Activated CD8-positive, alpha-beta T cell treated with anti-CD3 and anti-CD28 coated beads for 36 hours (primary cell): ENCODE measurements around the gene ZFHX3. TPM values are rescaled to one million over a fixed set of nuclear protein-coding genes. Genes with fewer than 3 reads are reported as not detected.

Experiments used
- ATAC-seq: fragments of 200-7000 bp; cut with Tn5 transposase; one replicate; pipeline ENCODE4 v1.10.0; 2021; ENCODE audit warnings: mild to moderate bottlenecking, moderate library complexity
- CTCF ChIA-PET: fragments of 350-600 bp; sonication (Branson Sonifier 250); formaldehyde crosslinking; loops from one replicate; lab custom pipeline; 2021; ENCODE audit warnings: antibody characterized with exemption; lab: Charles Lee
- POLR2A ChIA-PET: fragments of 350-600 bp; sonication (Branson Sonifier 250); formaldehyde crosslinking; loops from one replicate; lab custom pipeline; 2021; ENCODE audit warnings: antibody characterized with exemption; lab: Charles Lee
- DNase-seq: peaks from one replicate; pipeline ENCODE4 v3.0.0-alpha.2; 2020
- H3K27ac Mint-ChIP-seq: one replicate; pipeline ENCODE4 v1.8.0; 2021; ENCODE audit warnings: mild to moderate bottlenecking, mixed read lengths
- H3K27me3 Mint-ChIP-seq: one replicate; pipeline ENCODE4 v1.8.0; 2021; ENCODE audit warnings: mixed read lengths
- H3K36me3 Mint-ChIP-seq: one replicate; pipeline ENCODE4 v1.8.0; 2021; ENCODE audit warnings: low read depth, mixed read lengths
- H3K4me1 Mint-ChIP-seq: one replicate; pipeline ENCODE4 v1.8.0; 2021; ENCODE audit warnings: low read depth, mixed read lengths
- H3K4me3 Mint-ChIP-seq: one replicate; pipeline ENCODE4 v1.8.0; 2021; ENCODE audit warnings: mild to moderate bottlenecking, moderate library complexity, mixed read lengths
- H3K9me3 Mint-ChIP-seq: one replicate; pipeline ENCODE4 v1.8.0; 2021; ENCODE audit warnings: mixed read lengths
- intact Hi-C: fragments of 100-400 bp; cut with micrococcal nuclease; formaldehyde crosslinking; loops from one replicate; pipeline ENCODE4 v1.10.0; 2022
- total RNA-seq, 2 experiments: library from RNA; stranded (reverse); gene quantifications; one replicate each; pipeline ENCODE4 v1.2.3, GENCODE V29; 2021
- TF ChIP-seq, protein P1 (sequence below): fragments of 200-600 bp; IDR thresholded peaks from one replicate; pipeline ENCODE4 v1.8.0; 2022; ENCODE audit warnings: antibody characterized with exemption, mild to moderate bottlenecking

Gene ZFHX3
- total RNA-seq, 2 experiments from 2014 or later, result 0.16 to 0.25 TPM

DNA sequence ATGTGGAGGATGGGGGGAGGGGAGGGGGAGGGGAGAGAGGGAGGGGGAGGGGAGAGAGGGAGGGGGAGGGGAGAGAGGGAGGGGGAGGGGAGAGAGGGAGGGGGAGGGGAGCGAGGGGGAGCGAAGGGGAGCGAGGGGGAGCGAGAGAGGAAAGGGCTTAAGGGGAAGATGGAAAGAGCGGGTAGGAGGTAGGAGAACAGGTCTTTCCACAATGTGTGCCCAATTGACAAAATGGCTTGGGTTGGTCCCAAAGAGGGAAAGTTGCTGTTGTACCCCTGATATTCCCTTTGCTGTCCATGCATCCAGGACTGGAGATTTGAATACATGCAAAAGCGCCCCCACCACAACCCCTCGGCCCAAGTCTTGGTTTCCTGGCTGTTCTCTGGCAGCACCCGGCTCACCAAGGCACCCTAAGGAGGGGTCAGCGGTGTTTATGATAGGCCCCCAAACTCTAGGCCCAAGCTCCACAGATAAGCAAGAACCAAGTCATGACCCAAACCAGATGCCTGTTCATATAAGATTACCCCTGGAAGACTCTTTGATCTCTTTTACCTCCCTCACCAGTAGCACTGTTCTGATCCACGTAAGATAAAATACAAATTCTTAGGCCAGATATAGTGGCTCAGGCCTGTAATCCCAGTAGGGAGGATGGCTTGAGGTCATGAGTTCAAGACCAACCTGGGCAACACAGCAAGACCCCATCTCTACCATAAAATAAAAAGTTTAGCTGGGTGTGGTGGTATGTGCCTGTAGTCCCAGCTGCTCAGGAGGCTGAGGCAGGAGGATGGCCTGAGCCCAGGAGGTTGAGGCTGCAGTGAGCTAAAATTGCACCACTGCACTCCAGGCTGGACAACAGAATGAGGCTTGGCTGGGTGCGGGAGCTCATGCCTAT is 119.6 kb downstream of the ZFHX3 start:
- TF ChIP-seq, protein P1, sequence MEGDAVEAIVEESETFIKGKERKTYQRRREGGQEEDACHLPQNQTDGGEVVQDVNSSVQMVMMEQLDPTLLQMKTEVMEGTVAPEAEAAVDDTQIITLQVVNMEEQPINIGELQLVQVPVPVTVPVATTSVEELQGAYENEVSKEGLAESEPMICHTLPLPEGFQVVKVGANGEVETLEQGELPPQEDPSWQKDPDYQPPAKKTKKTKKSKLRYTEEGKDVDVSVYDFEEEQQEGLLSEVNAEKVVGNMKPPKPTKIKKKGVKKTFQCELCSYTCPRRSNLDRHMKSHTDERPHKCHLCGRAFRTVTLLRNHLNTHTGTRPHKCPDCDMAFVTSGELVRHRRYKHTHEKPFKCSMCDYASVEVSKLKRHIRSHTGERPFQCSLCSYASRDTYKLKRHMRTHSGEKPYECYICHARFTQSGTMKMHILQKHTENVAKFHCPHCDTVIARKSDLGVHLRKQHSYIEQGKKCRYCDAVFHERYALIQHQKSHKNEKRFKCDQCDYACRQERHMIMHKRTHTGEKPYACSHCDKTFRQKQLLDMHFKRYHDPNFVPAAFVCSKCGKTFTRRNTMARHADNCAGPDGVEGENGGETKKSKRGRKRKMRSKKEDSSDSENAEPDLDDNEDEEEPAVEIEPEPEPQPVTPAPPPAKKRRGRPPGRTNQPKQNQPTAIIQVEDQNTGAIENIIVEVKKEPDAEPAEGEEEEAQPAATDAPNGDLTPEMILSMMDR, result no peak
- Mint-ChIP-seq H3K4me3 (no peak overlapping the region), H3K27ac (no peak overlapping the region), H3K36me3 (no peaks in the 10 kb centered on the region), H3K9me3 (no peaks in the 10 kb centered on the region), H3K27me3 (no peaks in the 10 kb centered on the region), H3K4me1 (peaks cover 4% of the 10 kb centered on the region)
- no peak for ATAC-seq
- POLR2A ChIA-PET, result no interaction called here
- intact Hi-C loops, result no loop called here
- DNase-seq, result no peak
- CTCF ChIA-PET, result no interaction called here

DNA sequence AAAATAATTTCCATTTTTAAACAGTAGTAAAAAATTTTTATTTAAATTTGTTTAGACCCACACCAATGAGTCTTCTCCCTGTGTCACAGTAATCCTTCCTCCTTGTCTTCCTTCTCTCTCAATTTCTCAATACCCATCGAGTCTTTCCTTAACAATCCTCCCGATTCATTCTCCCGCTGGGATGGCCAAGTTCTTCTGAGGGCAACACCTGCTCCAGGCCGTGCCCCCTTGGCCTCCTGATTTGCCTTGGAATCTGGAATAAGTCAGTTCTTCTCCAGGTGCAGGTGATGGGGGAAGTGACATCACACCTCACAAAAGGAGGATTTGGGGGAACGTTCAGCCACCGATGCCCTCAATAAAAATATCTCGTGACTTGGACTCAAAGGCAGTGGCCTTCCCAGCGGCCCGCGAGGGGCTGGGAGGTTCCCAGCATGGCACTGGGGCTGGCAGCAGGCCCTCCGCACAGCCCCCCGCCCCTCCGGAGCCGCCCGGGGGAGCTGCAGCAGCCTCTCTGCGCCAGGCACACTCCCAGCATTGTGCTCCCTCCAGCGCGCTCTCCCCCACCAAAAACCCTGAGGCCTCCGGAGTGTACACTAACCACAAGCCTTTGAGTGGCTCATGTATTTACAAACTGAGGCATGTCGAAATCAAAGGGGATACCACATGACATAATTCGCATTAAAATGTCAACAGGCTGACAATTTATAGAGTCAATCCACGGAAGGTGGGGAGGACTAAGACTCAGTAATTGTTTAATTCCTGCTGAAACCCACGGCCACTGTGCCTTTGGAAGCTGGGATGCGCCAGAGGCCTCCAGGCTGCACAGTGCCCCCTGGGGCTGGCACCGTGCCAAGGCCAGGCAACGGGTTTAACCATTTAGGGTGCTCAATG is 120.5 kb downstream of the ZFHX3 start:
- Mint-ChIP-seq H3K27ac (no peak overlapping the region), H3K36me3 (no peaks in the 10 kb centered on the region), H3K9me3 (no peaks in the 10 kb centered on the region), H3K27me3 (no peaks in the 10 kb centered on the region), H3K4me3 (no peak overlapping the region), H3K4me1 (peaks cover 4% of the 10 kb centered on the region)
- ChIA-PET POLR2A (no interaction called here), CTCF (no interaction called here)
- TF ChIP-seq, protein P1, result no peak
- no peak for DNase-seq
- ATAC-seq, result no peak
- intact Hi-C loops, result no loop called here

DNA sequence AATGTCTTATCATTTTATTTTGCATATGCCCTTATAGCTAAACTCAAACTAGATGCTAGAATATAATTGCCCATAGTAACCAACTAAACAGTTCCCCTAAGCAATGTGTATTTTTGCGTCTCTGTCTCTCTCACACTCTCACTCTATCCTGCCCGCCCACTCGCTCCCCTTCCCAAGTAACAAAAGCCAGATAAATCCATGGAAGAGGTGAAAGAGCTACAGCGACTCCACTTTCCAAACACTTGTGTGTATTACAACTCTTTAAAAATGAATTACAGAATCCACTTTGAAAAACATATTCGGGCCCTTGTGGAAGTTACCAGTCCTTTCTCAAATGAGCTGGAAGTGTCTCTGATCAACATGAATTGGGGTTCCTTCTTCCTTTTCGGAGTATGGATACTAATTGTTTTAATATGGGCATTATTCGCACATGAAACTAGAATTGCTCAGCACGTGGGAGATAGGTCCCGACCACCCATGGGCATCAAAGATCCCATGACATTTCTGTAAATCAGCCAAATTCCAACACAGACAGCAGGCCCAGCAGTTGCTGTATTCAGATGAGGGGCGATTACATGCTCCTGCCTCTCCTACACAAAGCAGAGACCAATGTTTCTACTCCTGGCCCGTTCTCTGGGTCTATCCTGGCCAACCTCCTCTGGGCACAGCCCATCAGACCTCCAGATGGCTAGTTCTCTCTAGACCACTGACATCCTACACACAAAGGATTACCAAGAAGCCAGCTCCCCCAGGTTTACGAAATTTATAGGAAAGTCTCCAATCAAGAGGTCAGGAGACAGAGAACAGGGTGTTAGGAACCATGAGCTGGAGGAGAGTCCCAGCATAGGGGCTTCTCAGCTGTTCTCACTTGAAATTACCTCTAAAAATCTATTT is 121.5 kb downstream of the ZFHX3 start:
- DNase-seq, result no peak
- H3K4me1 Mint-ChIP-seq, result peaks cover 4% of the 10 kb centered on the region
- TF ChIP-seq, protein P1, result no peak
- peaks cover under 1% of the 10 kb centered on the region for H3K36me3 Mint-ChIP-seq
- intact Hi-C loops, result no loop called here
- ChIA-PET CTCF (no interaction called here), POLR2A (no interaction called here)
- H3K27ac Mint-ChIP-seq, result no peak overlapping the region
- no peak overlapping the region for H3K4me3 Mint-ChIP-seq
- peaks cover under 1% of the 10 kb centered on the region for H3K27me3 Mint-ChIP-seq
- no peaks in the 10 kb centered on the region for H3K9me3 Mint-ChIP-seq
- no peak for ATAC-seq

DNA sequence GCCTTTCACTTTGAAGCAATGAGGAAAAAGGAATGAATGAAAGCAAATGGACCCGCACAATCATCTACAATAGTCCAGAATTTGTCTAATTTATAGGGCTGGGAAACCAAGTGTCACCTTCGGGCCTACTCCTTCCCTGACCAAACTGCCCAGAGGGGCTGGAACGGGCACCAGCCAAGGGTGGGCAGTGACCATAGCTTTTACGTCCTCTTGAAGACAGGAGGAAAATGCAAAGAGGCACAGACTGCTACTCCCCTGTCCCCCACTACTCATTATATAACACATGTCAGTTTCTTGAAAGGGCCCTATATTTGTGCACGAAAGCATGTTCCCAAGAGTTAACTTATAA is 122.3 kb downstream of the ZFHX3 start:
- ChIA-PET POLR2A (no interaction called here), CTCF (no interaction called here)
- peaks cover 4% of the 10 kb centered on the region for H3K27me3 Mint-ChIP-seq
- TF ChIP-seq, protein P1, result no peak
- DNase-seq (no peak), ATAC-seq (no peak)
- H3K27ac Mint-ChIP-seq, result no peak overlapping the region
- no peaks in the 10 kb centered on the region for H3K9me3 Mint-ChIP-seq
- no peak overlapping the region for H3K4me3 Mint-ChIP-seq
- intact Hi-C loops, result no loop called here
- H3K36me3 Mint-ChIP-seq, result peaks cover 1% of the 10 kb centered on the region
- peaks cover 13% of the 10 kb centered on the region for H3K4me1 Mint-ChIP-seq
